C1 segment of cervical spinal cord (tissue), 14 donors: ENCODE measurements around the gene TRABD2B.

ENCODE experiments used
- DNase-seq, 14 donors: peaks; one replicate each; lab custom pipeline; 2025; lab: John Stamatoyannopoulos, UW

TRABD2B gene

DNA sequence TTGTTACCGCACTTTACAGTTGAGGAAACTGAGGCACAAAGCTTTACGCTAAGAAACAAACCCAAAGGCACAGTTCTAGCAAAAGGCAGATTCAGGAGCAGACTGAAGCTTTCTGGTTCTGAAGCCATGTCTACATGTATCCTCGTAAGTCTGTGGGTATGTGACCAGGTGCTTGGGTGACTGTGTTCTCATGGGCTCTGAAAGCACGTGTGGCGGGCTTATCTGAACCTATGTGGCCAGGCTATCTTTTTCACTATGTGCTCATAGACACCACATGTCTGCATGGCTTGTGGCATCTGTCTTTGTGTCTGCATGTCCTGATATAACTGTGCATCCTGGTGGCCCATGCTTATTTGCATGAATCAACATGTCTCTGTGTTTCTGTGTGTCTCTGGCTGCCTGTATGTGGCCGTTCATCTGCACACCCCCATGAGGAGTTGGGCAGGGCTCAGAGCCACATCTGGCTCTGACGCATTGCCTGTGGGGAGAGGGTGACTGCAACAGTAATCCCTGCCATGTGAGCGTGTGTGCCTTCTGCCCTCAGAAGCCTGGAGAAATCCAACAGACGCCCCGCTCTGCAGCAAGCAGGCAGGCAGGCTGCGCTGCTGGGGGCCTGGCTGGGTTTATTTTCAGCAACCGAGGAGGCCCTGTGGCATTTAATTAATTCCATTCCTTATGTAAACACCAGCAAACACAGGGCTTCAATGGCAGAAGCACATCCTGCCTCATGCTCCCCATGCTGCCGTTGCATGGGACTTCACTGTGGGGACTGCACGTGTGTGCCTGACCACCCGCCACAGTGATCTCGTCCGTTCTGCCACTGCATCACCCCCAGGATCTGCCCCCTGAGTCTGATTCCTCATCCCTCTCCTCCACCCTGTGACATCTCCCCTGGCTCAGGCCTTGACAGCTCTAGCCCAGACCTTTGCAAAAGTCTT, 115.4 kb downstream of the TRABD2B start:
- no peak for DNase-seq

DNA sequence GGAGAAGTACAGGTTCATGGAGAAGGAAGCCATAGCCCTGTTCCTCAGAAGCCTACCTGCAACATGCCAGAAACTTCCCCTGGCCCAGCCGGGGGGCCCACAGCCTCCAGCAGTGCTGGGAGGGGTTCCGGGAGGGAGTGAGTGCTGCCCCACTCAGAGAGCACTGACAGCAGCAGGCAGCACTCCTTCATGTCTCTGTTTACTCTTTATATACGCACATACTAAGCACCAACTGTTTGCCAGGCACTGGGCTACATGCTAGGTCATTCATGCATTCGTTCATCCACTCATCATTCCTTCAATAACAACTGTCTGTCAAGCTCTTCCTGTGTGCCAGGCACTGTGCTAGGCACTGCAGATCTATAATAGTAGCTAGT, 120.6 kb downstream of the TRABD2B start:
- no peak for DNase-seq

DNA sequence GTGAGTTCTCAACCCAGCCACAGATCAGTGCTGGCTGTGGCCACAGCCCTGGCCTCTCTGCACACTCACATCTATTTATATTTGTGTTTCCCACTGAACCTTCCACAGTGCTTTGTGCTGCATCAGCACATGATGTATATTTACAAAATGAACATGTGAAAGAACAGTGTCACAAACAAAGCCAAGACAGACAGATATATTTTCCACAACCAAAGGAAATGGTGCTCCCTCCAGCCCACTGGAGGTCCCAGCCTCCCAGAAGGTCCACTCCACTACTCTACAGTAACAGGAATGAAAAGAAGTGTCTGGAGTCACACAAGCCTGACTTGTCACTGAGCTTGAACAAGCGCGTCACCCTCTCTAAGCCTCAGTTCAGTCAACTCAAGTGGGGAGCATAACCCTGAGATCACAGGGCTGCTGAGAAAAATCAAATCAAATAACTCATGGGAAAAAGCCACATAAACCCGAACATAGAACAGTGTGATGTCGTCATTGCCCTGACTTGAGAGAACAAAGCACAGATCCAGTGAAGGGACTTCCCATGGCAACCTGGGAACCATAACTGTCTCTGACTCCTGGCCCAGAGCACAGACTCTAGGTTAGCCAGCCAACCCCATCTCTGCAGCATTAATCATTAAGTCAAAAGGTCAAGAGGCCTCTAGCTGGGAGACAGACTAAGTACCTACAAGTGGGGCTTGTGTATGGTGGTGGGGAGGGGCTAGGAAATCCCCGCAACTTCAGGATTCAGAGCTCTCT, 121.2 kb downstream of the TRABD2B start:
- DNase-seq = peak in 1 of 14 donors; percentile 3

DNA sequence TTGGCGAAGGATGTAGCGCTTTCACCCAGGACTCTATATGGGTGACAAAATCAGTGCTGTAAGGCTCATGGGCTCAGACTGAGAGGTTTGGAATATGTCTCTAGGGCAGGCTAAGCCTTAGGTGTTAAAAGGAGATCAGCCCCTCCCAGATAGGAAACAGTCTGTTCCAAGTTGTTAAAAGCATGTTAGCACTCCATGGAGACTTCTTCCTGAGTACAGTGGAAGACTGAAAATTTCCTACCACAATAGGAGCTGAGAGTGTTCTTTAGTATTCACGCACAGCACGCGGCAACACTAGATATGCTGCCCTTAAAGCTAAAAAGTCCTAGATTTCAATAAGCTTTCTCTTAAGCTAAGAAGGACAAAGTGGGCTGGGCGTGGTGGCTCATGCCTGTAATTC, 122.1 kb downstream of the TRABD2B start:
- no peak for DNase-seq

DNA sequence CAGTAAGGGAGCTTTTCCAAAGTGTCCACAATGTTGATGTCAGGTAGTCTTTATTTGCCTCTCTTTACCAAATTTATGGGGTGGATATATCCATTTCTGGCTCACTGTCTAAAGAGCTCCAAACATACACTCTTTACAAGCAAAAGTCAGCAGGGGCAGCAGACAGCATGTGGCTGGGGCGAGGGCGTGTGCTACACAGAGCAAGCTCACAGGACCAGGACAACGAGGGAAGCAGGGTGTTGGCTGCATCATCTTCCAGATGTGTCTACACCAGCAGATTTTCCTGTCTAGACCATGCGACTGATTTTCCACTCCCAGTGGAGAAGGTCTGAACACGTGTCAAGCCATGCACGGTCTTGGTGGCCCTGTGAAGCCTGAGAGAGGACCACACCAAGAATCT, 123.8 kb downstream of the TRABD2B start:
- DNase-seq = no peak

DNA sequence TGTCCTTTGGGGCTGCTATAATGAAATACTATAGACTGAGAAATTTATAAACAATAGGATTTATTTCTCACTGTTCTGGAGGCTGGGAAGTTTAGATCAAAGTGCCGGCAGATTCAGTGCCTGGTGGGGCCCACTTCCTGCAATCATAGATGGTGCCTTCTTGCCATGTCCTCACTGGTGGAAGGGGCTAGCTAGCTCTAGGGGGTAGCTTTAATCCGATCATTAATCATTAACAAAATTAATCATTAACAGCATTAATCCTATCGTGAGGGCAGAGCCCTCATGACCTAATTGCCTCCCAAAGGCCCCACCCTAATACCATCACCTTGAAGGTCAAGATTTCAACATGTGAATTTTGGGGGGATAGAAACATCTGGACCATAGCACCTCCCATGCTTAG, 124.3 kb downstream of the TRABD2B start:
- no peak for DNase-seq

DNA sequence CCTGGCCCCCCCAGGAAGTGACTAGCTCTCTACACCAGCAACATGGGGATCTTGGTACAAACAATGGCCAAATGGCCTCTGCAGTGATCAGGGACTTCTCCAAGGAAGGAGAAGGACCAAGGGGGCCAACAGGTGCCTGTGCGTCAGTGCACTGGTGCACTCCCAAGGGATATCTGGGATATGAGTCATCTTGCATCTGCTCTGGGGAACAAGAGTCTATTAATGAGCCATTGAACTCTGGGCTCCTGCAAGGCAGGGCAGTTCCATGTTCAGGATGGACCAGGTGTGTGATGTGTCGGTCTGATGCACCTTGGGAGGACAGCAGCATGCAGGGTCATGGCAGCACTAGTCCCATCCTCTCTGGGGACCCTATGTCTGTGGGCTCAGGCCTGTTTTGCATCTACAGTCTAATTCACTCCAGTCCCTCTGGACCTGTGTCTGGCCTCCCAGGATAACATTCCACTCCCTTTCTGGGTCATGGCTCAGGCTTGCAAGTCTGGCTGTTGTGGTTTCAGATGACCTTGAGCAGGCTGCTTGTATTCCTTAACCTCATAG, 125.3 kb downstream of the TRABD2B start:
- no peak for DNase-seq

DNA sequence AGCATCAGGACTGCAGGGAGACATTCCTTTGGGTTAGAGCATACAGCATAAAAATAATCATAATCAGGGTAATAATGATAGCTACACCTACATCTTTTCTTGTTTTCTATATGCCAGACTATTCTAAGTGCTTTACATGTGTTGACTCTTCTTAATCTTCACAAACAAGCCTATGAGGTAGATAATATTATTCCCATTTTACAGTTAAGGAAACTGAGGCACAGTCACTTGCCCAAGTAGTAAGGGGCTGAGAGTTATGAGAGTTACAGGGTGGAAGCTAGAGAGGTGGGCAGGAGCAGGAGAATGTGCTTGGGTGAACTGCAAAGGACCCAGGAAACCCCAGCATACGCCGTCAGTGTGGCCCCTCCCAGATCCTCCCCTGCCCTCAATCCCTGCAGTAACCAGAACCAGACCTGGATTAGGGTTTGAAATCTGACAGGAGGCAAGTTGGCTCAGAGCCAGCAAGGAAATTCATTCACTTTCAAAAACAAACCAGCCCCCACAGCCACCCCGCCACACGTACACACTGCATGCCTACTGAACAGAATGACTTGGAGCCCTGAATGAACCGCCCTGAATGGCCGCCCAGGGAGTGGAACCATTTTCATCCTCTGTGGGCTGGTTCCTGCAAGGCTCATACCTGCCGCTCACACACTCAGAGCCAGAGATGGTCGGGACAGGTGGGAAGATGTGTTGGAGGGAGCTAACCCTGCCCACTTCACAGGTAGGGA, 126.1 kb downstream of the TRABD2B start:
- DNase-seq = no peak

DNA sequence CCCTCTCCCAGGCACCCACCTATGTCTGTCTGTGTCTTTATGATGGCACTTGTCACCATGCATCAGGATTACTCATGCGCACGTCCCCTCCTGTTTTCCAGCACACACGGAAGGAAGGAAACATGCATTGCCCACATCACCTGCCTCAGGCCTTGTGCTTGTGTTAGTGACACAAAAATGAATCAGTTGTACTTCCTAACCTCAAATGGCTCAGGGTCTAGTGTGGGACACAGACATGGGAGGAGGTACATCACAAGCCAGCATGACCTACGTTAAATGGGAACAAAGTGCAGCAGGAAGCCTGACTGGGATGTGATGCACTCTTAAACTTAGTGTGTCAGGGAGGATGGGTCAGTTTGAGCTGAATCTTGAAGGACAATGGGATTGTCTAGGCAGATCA, 126.7 kb downstream of the TRABD2B start:
- no peak for DNase-seq

DNA sequence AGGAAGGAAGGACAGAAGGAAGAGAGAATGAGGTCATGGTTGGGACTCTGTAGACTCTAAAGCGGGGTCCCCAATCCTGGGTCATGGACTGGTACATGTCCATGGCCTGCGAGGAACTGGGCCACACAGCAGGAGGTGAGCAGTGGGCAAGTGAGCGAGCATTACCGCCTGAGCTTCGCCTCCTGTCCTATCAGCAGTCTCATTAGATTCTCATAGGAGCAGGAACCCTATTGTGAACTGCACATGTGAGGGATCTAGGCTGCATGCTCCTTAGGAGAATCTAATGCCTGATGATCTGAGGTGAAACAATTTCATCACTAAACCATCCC, 128.9 kb downstream of the TRABD2B start:
- DNase-seq = no peak

DNA sequence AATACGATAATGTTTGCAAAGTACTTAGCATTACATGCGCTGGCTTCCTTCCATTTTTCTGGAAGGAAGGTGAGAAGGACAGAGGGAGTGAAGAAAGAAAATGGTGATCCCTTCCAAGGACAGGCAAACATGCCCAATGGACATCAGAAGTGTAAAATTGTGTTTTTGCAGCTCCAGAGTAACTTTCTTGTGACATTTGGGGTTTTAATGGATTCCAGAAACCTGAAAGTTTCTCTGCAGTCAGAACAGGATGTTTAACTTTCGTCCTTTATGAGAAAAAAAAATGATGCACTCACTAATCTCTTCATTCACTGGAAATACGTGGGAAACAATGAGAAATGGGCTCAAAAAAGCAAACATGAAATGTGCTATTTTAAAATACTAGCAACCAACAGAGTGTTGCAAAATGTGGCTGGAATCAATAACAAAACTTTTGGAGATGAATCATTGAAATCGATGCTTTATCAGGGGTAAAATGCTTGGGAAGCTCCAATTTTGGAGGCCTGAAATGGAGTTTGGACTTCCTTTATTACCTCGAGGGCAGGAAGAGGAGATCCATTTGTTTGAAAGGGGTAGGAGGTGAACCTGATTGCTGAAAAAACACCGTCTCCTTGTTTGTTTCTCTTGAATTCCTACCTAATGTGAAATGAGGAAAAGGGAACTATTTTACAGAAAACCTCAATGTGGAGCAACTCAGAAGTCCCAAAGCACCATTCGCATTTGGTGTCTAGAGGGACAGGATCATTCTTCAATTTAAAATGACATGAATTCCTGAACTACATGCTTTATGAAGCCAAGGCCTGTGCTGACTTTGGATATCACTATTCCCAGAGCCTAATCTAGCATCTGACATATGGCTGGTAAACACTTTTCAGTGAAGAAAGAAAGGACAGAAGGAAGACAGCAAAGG, 129.5 kb downstream of the TRABD2B start:
- no peak for DNase-seq

DNA sequence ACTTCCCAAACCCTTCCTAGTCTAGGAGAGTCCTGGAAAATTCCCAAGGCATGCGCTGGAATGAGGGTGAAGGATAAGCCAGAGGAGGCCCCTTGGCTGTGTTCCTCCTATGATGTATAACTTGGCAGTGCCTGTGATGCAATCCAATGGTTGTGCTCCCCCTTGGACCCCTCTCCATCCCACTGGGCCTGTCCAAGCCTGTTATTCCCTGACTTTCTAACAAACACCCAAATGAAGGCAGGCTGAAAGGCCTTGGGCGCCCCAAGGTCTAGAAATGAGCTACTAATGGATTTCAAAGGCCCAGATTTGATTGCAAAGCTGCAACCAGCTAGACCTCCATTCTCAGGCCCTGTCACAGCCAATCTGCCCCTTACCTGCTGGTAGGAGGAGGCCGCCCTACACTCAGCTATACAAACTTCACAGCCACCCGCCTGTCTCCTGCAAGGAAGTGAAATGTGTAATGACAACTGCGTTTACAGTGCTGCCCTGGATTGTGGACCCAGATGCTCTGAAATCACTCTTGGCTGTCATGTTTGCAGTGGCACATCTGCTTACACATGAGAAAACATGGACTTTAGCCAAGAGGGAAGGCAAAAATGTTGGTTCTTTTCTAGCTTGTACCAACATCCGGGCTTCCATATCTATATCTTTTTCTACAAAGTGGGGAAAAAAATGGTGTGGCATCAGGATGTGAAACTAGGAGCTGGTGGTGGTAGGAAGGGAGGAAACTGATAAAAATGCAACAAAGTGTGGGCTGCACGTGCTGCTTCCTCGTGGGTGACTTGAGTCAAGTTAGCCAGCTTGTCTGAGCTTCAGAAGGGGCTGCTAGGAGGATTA, 130.4 kb downstream of the TRABD2B start:
- DNase-seq = no peak

DNA sequence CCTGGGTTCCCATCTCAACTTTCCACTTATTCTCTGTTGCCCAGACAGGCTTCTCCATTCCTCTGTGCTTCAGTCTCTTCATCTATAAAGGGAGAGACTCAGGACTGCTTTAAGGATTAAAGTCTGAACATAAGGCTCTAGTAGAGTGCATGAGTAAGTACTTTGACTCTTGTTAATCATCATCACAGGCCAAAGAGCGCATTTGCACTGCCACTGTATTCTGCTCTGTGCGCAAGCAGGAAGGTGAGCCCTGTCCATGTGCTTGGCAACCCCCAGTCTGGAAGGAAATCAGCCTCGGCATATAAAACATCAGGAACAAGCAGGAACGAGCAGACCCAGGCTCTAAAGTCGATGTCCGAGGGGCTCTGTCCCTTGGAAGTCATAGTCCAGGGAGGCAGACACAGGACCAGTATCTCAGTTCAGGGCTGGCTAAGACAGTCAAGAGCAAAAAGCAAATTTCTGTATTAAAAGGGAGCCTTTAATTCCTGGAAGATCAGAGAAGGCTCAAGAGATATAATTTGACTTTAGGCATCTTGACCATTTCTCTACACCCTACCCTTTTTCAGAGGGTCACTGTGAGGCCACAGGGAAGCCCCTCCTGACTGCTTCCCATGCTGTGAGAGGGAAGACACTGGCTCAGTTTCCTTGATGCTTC, 131.2 kb downstream of the TRABD2B start:
- no peak for DNase-seq

DNA sequence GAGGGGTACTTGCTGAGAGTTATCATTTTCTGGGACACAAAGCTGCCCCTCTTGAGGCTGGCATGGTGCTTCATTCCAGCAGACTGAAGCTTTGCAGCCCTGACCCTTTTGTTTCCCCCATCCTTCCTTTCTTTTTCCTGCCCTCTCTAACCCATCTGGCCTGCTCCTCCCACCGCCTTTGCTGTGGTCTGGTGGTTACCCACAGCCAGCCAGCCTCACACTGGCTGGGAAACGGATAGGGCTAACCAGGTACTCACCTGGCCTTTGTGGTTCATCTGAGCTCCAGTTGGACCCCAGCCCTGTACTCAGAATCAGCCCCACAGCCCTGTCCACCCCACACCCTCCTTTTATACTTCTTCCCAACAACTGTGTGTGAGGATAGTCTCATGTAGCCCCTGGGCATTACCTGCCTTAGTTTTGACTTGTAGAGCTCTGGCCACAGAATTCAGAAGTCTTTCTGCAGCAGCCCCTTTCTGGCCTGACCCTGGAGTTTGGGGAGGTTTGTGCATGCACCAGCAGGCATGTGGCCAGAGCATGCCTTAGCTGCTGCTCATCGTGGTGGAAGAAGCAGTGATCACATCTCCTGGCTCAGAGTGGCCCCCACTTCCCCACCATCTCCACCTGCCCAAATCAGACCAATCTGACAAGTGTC, 138.0 kb downstream of the TRABD2B start:
- no peak for DNase-seq

DNA sequence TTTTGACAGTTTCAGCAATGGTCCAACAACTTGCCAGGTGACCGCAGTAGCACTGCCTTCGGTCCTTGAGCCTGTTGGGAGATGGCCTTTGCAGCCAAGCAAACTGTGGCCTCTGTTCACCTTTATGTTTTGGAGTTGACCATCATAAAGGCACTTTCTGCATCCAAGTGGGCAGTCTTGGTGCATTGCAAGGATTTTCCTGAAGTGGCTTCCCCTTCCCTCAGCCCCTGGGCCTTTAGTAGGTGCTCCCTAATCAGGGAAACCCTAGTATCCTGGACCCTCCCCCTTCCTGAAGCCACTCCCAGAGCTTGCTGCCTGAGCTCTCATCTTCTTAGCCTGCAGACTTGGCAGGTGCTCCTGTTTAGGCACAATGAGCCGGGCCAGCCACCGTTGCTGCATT, 140.2 kb downstream of the TRABD2B start:
- no peak for DNase-seq

DNA sequence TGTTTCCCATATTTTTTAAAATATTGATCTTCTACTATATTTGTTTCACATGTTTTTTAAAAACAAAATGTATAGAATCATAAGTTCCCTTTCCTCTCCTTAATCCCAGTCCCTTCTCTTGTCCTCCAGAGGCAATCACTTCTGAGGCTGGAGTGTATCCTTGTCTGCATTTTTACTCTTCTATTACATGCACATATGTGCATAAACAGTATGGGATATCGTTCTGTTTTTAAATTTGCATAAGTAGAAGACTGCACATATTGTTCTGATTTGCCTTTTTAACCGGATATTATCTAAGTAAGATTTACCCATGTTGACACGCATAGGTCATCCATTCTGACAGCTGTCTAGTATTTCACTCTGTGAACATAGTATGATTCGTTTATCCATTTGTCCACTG, 142.0 kb downstream of the TRABD2B start:
- no peak for DNase-seq

DNA sequence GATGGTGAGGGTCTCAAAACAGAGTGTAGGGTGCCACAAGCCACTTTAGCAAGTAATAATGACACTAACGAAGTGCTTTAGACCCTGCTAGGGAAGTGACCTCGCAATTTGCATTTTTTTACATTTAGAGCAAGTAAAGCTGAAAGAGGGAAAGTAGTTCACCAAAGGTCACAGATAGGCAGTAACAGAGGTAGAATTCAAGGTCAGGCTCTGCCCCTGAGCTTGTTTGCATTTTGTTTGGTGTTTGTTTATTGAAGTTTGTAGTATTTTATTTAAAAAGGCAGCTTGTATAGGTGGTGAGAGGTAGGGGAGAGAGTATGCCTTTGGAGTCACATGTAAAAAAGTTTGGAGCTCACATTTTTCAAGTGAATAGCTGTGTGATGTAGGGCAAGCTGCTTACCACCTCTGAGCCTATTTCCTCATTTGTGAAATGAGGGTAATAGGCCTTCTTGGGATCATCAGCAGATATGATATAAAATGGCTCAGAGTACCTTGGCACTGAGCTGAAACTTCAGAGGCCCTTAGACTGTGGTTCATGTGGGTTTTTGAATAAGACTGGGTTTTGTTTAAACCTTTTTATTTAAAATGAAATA, 142.5 kb downstream of the TRABD2B start:
- no peak for DNase-seq

DNA sequence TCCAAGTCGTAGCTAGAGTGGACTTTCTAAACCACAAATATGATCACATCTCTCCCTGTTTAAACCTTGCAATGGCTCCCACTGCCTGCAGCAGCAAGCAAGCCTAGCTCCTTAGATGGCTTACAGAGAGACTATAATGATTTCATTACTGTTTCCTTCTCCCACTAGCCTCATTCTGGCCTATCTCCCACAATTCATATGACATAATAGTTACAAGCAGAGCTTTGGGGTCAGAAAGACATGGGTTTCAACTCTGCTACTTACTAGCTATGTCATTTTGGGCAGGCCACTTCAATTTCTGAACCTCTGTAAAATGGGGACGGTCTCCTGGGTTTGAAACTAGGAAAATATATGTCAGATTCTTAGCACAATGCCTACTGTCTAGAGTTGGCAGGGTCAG, 143.3 kb downstream of the TRABD2B start:
- no peak for DNase-seq

DNA sequence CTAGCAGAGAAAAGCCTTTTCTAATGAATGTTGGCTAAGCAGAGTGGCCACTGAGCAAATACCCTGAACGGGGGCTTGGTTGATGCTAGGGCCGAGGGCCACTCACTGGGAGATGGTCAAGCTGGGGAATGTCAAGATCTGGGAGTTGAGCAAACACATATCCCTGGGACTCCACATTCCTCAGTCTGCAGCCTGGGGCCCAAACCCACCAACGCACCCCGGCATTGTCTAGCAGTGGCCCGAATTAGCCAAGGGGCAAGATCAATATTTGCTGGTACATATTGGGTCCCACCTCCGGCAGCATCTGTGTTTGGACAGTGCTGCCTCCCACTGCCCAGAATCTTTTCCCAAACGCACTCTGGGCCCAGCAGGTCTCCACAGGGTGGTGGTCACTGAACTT, 144.1 kb downstream of the TRABD2B start:
- no peak for DNase-seq
